GM10266 (cell line): ENCODE data around the gene PER2.

Experiments
- DNase-seq: peaks from one replicate; pipeline ENCODE4 v3.0.0; 2012; ENCODE audit errors: extremely low spot score
- TF ChIP-seq, protein P1 (sequence below): IDR thresholded peaks from 2 replicates; pipeline ENCODE4 v1.5.1; 2012; ENCODE audit warnings: mild to moderate bottlenecking, low read depth; ENCODE audit not compliant: control insufficient read depth, insufficient read depth; ENCODE audit errors: missing control alignments

The PER2 gene

GRCh38 chr2:238203973-238204683 lies 84.3 kb downstream of the PER2 start:
- TF ChIP-seq, protein P1, sequence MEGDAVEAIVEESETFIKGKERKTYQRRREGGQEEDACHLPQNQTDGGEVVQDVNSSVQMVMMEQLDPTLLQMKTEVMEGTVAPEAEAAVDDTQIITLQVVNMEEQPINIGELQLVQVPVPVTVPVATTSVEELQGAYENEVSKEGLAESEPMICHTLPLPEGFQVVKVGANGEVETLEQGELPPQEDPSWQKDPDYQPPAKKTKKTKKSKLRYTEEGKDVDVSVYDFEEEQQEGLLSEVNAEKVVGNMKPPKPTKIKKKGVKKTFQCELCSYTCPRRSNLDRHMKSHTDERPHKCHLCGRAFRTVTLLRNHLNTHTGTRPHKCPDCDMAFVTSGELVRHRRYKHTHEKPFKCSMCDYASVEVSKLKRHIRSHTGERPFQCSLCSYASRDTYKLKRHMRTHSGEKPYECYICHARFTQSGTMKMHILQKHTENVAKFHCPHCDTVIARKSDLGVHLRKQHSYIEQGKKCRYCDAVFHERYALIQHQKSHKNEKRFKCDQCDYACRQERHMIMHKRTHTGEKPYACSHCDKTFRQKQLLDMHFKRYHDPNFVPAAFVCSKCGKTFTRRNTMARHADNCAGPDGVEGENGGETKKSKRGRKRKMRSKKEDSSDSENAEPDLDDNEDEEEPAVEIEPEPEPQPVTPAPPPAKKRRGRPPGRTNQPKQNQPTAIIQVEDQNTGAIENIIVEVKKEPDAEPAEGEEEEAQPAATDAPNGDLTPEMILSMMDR, result no peak
- no peak for DNase-seq

DNA sequence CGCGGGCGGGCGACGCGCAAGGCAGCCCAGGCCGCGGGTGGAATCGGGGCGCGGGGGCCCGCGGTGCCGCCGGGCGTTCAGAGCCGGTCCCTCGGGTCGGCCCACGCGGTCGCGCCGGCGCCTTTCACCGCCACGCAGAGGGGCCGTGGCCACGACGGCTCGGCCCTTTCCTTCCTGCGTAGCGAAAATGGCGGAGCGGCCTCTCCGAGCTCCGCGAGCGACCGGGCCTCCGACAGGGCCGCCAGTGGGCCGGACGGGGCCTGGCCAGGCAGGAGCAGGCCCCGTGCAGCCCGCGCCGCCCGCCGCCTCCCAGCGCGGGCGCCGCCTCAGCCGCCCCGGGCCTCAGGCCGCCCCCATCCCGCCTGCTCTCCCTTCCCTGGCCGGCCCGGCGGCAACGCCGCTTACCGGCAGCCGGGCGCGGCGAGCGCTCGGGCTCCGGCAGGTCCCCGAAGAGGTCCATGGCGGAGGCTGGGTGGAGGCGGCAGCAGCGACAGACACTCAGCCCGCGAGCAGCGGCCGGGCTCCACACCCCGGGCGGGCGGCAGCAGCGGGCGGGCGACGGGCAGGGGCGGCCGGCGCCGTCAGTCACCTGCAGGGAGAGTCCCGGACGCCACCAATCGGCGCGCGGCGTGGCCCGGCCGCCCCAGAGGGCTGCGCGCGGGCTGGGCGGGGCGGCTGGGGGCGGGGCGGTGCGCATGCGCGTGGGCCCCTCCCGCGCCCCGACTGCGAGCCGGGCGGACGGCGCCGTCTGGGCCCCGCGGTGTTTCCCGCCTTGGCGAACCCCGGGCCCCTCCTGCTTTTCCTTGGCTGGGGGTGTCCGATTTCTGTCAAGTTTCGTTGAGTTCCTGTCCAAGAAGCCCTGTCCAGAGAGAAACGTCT lies 85.1 kb downstream of the PER2 start, which contains the start of gene ILKAP:
TSS of gene ILKAP (minus strand) at position 602 of the 879 bp plus-strand sequence. CDS start at position 460, 142 bp downstream.
- TF ChIP-seq, protein P1, result peak; percentile 3
- DNase-seq, result peak; percentile 100

GRCh38 chr2:238202326-238203093 lies 85.9 kb downstream of the PER2 start:
- DNase-seq, result peak; percentile 53
- TF ChIP-seq, protein P1, result no peak
